Testis (tissue), 3 donors: Measurements from ENCODE around the gene FOXRED1. TPM values are rescaled to one million over a fixed set of nuclear protein-coding genes. Genes with fewer than 3 reads are reported as not detected.

Experiments
- DNase-seq: peaks from one replicate; pipeline ENCODE4 v3.0.0-alpha.2; 2019
- H3K27ac ChIP-seq, 2 donors: fragments of 200-600 bp; sonication (generic); one replicate each; pipeline ENCODE4 v1.5.1; 2019
- H3K27me3 ChIP-seq: fragments of 200-600 bp; sonication (generic); one replicate; pipeline ENCODE4 v1.5.1; 2019
- H3K36me3 ChIP-seq: fragments of 200-600 bp; sonication (generic); one replicate; pipeline ENCODE4 v1.5.1; 2017; ENCODE audit warnings: low read depth; ENCODE audit errors: missing control alignments
- H3K4me1 ChIP-seq: fragments of 200-600 bp; sonication (generic); one replicate; pipeline ENCODE4 v1.5.1; 2019
- H3K4me3 ChIP-seq, 2 donors: fragments of 200-600 bp; sonication (generic); one replicate each; pipeline ENCODE4 v1.5.1; 2017 to 2019
- H3K9me3 ChIP-seq: fragments of 200-600 bp; sonication (generic); one replicate; pipeline ENCODE4 v1.5.1; 2017
- CTCF ChIP-seq, 3 experiments: fragments of 450-650 bp in 2 of 3; fragments of 200-600 bp in 1 of 3; sonication (generic) in 1 of 3; IDR thresholded peaks; one replicate each; pipeline ENCODE4 v1.5.1; 2016 to 2019; ENCODE audit warnings: antibody characterized with exemption in 3 of 3, mild to moderate bottlenecking in 2 of 3, moderate library complexity in 1 of 3
- POLR2A ChIP-seq: fragments of 450-650 bp; IDR thresholded peaks from one replicate; pipeline ENCODE4 v1.6.1; 2017; ENCODE audit warnings: antibody characterized with exemption, mild to moderate bottlenecking, moderate library complexity
- WGBS, 2 donors: methylation state at CpG; one replicate each; pipeline ENCODE4 v1.1.5; 2018; 5-methylcytosine and 5-hydroxymethylcytosine counted together
- intact Hi-C: fragments of 100-400 bp; cut with DNase I; formaldehyde crosslinking; loops from one replicate; pipeline ENCODE4 v1.15.1; 2023; ENCODE audit warnings: low total_unique reads
- polyA plus RNA-seq: library from polyadenylated mRNA; stranded (reverse); fragments of 350-450 nt; fragmentation: Illumina TruSeq; extraction: RNeasy Lipid Tissue Mini Kit (QIAGEN cat#74804); gene quantifications from one replicate; pipeline ENCODE4 v1.2.3, GENCODE V29; 2014; ENCODE audit warnings: low read depth, low replicate concordance; ENCODE audit not compliant: insufficient read depth
- total RNA-seq, 2 donors: library from RNA; depleted of rRNA; stranded (reverse); fragments of >200 nt; gene quantifications; one replicate each; pipeline ENCODE4 v1.2.3, GENCODE V29; 2016

FOXRED1 gene
- total and polyA plus RNA-seq, 3 donors from 2014 or later: 31.6 to 49.4 (median 40.3) TPM

GRCh38 chr11:126226334-126227084, 42.4 kb upstream of the FOXRED1 start:
- Histone ChIP-seq H3K27me3 (no peaks in the 10 kb centered on the region), H3K9me3 (no peaks in the 10 kb centered on the region), H3K27ac (no peak overlapping the region), H3K36me3 (no peaks in the 10 kb centered on the region), H3K4me1 (no peaks in the 10 kb centered on the region), H3K4me3 (no peak overlapping the region)
- no peak for TF ChIP-seq CTCF (IDR thresholded peaks at IDR 0.05)
- no peak for TF ChIP-seq POLR2A
- 75 to 83% methylated on average over 9 to 13 of the region's 15 CpGs for WGBS, 2 donors
- DNase-seq: no peak
- intact Hi-C loops: no loop called here

DNA sequence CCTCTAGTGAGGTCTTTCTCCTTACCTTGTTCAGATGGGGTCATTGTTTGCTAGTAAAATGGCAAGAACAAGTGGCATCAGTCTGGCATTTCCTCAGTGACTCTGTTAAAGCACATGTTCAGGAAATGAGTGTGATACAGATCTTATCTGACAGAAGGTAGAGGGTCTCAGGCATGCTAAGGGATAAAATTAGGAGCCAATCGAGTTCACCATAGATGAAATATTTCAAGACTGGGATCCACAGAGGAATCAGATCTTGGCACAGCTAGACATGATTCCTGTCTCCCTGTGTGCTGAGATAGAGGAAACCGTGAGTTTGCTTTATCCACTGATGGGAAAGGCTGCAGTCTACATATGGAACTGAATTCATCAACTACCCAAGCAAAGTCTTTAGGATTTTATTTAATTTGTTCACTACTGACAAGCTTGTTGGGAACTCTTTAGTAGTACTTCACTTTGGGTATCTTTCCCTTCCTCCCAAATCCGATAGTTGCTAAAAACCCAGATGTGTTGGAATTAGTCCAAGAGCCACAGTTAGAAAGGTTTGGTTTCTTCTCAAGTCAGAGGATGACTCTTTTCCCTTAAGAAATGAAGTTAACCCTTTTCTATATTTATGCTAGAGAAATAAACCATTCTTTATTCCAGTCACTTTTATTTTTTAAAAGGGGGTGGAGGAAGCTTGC, 39.0 kb upstream of the FOXRED1 start:
- Histone ChIP-seq H3K36me3 (no peaks in the 10 kb centered on the region), H3K4me3 (no peak overlapping the region), H3K4me1 (no peaks in the 10 kb centered on the region), H3K27ac (no peak overlapping the region), H3K9me3 (no peaks in the 10 kb centered on the region), H3K27me3 (no peaks in the 10 kb centered on the region)
- TF ChIP-seq POLR2A (no peak), CTCF (IDR thresholded peaks at IDR 0.05) (no peak)
- intact Hi-C loops: no loop called here
- WGBS, 2 donors: 49 to 66% methylated on average over 3 of the region's 3 CpGs
- no peak for DNase-seq

DNA sequence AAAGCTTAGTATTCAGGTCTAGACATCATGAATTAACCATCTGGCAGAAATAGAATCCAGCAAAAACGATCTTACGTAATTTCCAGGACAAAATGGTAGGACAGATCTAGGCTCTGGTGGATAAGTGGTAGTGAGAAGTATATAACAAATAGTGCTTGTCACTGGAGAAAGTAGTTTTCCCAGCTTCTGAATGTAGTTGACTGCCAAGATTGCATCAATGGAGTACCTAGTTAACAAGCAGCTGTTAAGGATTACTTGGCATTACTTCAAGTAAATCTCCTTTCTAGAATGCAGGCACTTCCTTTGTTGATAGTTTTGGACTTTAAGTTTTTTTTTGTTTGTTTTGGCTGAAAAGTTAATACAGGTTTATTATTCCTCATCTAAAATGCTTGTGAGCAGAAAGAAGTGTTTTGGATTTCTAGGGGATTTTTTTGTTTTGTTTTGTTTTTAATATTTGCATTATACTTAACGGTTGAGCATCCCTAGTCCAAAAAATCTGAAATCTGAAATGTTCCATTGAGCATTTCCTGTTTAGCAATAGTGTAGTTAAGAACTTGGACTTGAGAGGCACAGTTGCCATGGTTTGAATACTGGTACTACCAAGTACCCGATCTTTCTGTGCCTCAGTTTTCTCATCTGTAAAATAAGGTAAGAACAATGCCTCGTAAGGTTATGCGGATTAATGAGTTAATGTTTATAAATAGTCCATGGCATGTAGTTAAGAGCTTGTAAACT, 37.1 kb upstream of the FOXRED1 start:
- Histone ChIP-seq H3K27me3 (no peaks in the 10 kb centered on the region), H3K4me1 (no peaks in the 10 kb centered on the region), H3K4me3 (no peak overlapping the region), H3K9me3 (no peaks in the 10 kb centered on the region), H3K36me3 (no peaks in the 10 kb centered on the region), H3K27ac (no peak overlapping the region)
- TF ChIP-seq CTCF (IDR thresholded peaks at IDR 0.05): no peak
- TF ChIP-seq POLR2A: no peak
- 76 to 80% methylated on average over 6 of the region's 6 CpGs for WGBS, 2 donors
- intact Hi-C loops: no loop called here
- no peak for DNase-seq

GRCh38 chr11:126232683-126233082, 36.3 kb upstream of the FOXRED1 start:
- TF ChIP-seq POLR2A: no peak
- TF ChIP-seq CTCF (IDR thresholded peaks at IDR 0.05): no peak
- Histone ChIP-seq H3K4me1 (no peaks in the 10 kb centered on the region), H3K4me3 (no peak overlapping the region), H3K27me3 (no peaks in the 10 kb centered on the region), H3K36me3 (no peaks in the 10 kb centered on the region), H3K9me3 (no peaks in the 10 kb centered on the region), H3K27ac (no peak overlapping the region)
- 88 to 90% methylated on average over 3 of the region's 3 CpGs for WGBS, 2 donors
- intact Hi-C loops: no loop called here
- DNase-seq: no peak
